Endothelial cell of umbilical vein (primary cell): Measurements from ENCODE around the gene SLC44A1. TPM values are rescaled to one million over a fixed set of nuclear protein-coding genes. Genes with fewer than 3 reads are reported as not detected.

Experiments used
- BruUV-seq: library from RNA; stranded (reverse); fragments of 400-500 nt; replicated peaks from 2 replicates; lab custom pipeline; 2021; lab: Mats Ljungman, UMichigan
- CTCF ChIA-PET: fragments of 300-600, 350-600 bp; sonication (Branson Sonifier 250); formaldehyde crosslinking; loops from one replicate; lab custom pipeline; 2021; ENCODE audit warnings: antibody characterized with exemption, inconsistent platforms; lab: Charles Lee
- POLR2A ChIA-PET: fragments of 300-600, 350-600 bp; sonication (Branson Sonifier 250); formaldehyde crosslinking; loops from one replicate; lab custom pipeline; 2021; ENCODE audit warnings: antibody characterized with exemption, inconsistent platforms; lab: Charles Lee
- DNase-seq: peaks from one replicate; pipeline ENCODE4 v3.0.0-alpha.2; 2011; ENCODE audit warnings: low read depth, low spot score
- FAIRE-seq: peaks from 2 replicates; lab custom pipeline; 2011; peaks lifted over from hg19 to GRCh38; lab: Jason Lieb, UNC
- H2AFZ ChIP-seq: 2 replicates; pipeline ENCODE4 v1.6.0; 2012; ENCODE audit warnings: low read depth, low read length, control low read depth, inconsistent platforms
- H3K27ac ChIP-seq: 2 replicates; pipeline ENCODE4 v1.5.1; 2011; ENCODE audit warnings: low read depth, mild to moderate bottlenecking, control low read depth, low read length, moderate library complexity; ENCODE audit not compliant: insufficient read depth
- H3K27me3 ChIP-seq, 2 experiments: 2 replicates each; pipeline versions ENCODE4 v1.6.0 to v1.6.1; 2011; ENCODE audit warnings: low read length in 2 of 2, mixed read lengths in 1 of 2; ENCODE audit not compliant: control insufficient read depth in 2 of 2, insufficient read depth in 2 of 2
- H3K36me3 ChIP-seq, 2 experiments: 2 replicates in 1 of 2; 3 replicates in 1 of 2; pipeline ENCODE4 v1.5.1; 2011; ENCODE audit warnings: low read length in 2 of 2, mild to moderate bottlenecking in 1 of 2, moderate library complexity in 1 of 2; ENCODE audit not compliant: control insufficient read depth in 2 of 2, insufficient read depth in 2 of 2; ENCODE audit errors: extremely low read depth in 1 of 2
- H3K4me1 ChIP-seq: 3 replicates; pipeline ENCODE4 v1.5.1; 2011; ENCODE audit warnings: mild to moderate bottlenecking, low read length; ENCODE audit not compliant: control insufficient read depth, insufficient read depth; ENCODE audit errors: extremely low read depth
- H3K4me2 ChIP-seq: 2 replicates; pipeline ENCODE4 v1.6.1; 2011; ENCODE audit warnings: low read length, control low read depth, mixed read lengths; ENCODE audit not compliant: insufficient read depth
- H3K4me3 ChIP-seq, 3 experiments: fragments of 200-600 bp in 1 of 3; sonication (generic), shearing (Covaris generic) in 1 of 3; replicated peaks in 1 of 3; 2 replicates each; pipeline ENCODE4 v1.5.1; 2011 to 2016; ENCODE audit warnings: control low read depth in 3 of 3, low read length in 3 of 3, mild to moderate bottlenecking in 2 of 3, inconsistent platforms in 1 of 3, low read depth in 1 of 3, moderate library complexity in 1 of 3; ENCODE audit not compliant: insufficient read depth in 1 of 3
- H3K79me2 ChIP-seq: 2 replicates; pipeline ENCODE4 v1.6.0; 2012; ENCODE audit warnings: low read length, inconsistent platforms; ENCODE audit not compliant: control insufficient read depth, insufficient read depth
- H3K9ac ChIP-seq: replicated peaks from 2 replicates; pipeline ENCODE3; 2011; ENCODE audit warnings: low read length, control low read depth; ENCODE audit not compliant: insufficient read depth; ENCODE audit errors: extremely low read depth
- H3K9me1 ChIP-seq: replicated peaks from 3 replicates; pipeline ENCODE4 v1.6.0; 2011; ENCODE audit warnings: mild to moderate bottlenecking, low read length; ENCODE audit not compliant: control insufficient read depth, insufficient read depth; ENCODE audit errors: extremely low read depth
- H3K9me3 ChIP-seq: replicated peaks from 2 replicates; pipeline ENCODE4 v1.5.1; 2012; ENCODE audit warnings: low read length, inconsistent platforms; ENCODE audit not compliant: control insufficient read depth, insufficient read depth
- H4K20me1 ChIP-seq: replicated peaks from 2 replicates; pipeline ENCODE3; 2011; ENCODE audit warnings: mild to moderate bottlenecking, low read length; ENCODE audit not compliant: control insufficient read depth, insufficient read depth; ENCODE audit errors: extremely low read depth
- EZH2 ChIP-seq: IDR thresholded peaks from 2 replicates; pipeline ENCODE4 v1.6.1; 2012; ENCODE audit warnings: borderline replicate concordance, low read depth, mild to moderate bottlenecking, moderate library complexity, low read length, inconsistent platforms; ENCODE audit not compliant: severe bottlenecking
- FOS ChIP-seq: IDR thresholded peaks from 2 replicates; pipeline ENCODE4 v1.6.1; 2011; ENCODE audit warnings: mild to moderate bottlenecking, low read length, moderate library complexity, borderline replicate concordance; ENCODE audit not compliant: insufficient read depth
- GATA2 ChIP-seq: IDR thresholded peaks from 2 replicates; pipeline ENCODE4 v1.7.0; 2011; ENCODE audit warnings: low read depth, mild to moderate bottlenecking, moderate library complexity, mixed read lengths, low read length; ENCODE audit not compliant: insufficient read length, insufficient read depth
- JUN ChIP-seq: IDR thresholded peaks from 2 replicates; pipeline ENCODE4 v1.6.1; 2011; ENCODE audit warnings: borderline replicate concordance, low read depth; ENCODE audit not compliant: insufficient read length, insufficient read depth
- MAX ChIP-seq: IDR thresholded peaks from 2 replicates; pipeline ENCODE4 v1.6.1; 2011; ENCODE audit not compliant: insufficient read depth, insufficient read length
- MYC ChIP-seq: IDR thresholded peaks from one replicate; pipeline ENCODE4 v1.6.1; 2011; ENCODE audit warnings: mild to moderate bottlenecking, low read depth, low read length
- POLR2A ChIP-seq: IDR thresholded peaks from 2 replicates; pipeline ENCODE4 v1.6.1; 2012; ENCODE audit warnings: low read depth, mild to moderate bottlenecking, control low read depth, low read length
- POLR2AphosphoS5 ChIP-seq: IDR thresholded peaks from 2 replicates; pipeline ENCODE4 v1.6.1; 2012; ENCODE audit warnings: low read depth, mild to moderate bottlenecking, control low read depth, low read length, moderate library complexity; ENCODE audit not compliant: insufficient read depth
- dilution Hi-C: fragments of 300-500 bp; cut with MboI; formaldehyde crosslinking; loops from one replicate; pipeline ENCODE4 v1.15.0; 2019; ENCODE audit warnings: low sequenced_read_pairs; ENCODE audit not compliant: extremely low pct_ligation_motif_present
- intact Hi-C: fragments of 100-400 bp; cut with micrococcal nuclease; formaldehyde crosslinking; loops from one replicate; pipeline ENCODE4 v1.10.0; 2022
- polyA plus RNA-seq, 4 experiments: library from polyadenylated mRNA; depleted of rRNA in 3 of 4; stranded (reverse) in 3 of 4; unstranded in 1 of 4; fragments of >200 nt; gene quantifications; 2 replicates each; pipeline versions ENCODE4 v1.2.1 to v1.2.3, GENCODE V29; 2011 to 2012; ENCODE audit warnings: missing spikeins in 1 of 4
- total RNA-seq: library from RNA; stranded (reverse); gene quantifications from 2 replicates; pipeline ENCODE4 v1.2.3, GENCODE V29; 2021
- TF ChIP-seq, protein P1 (sequence below), 2 donors: IDR thresholded peaks; 1 replicate in 1 of 2; 2 replicates in 1 of 2; pipeline ENCODE4 v1.5.1; 2011; ENCODE audit warnings: low read length in 2 of 2, mild to moderate bottlenecking in 2 of 2, moderate library complexity in 2 of 2, control low read depth in 1 of 2, inconsistent platforms in 1 of 2, low read depth in 1 of 2; ENCODE audit not compliant: insufficient read depth in 1 of 2; ENCODE audit errors: extremely low read depth in 1 of 2

The SLC44A1 gene
- total and polyA plus RNA-seq, 2 donors (not counting 3 experiments of a cell fraction or from before 2014, with no cell fraction given), result 16.1 to 37.7 TPM

- TF ChIP-seq, protein P1, sequence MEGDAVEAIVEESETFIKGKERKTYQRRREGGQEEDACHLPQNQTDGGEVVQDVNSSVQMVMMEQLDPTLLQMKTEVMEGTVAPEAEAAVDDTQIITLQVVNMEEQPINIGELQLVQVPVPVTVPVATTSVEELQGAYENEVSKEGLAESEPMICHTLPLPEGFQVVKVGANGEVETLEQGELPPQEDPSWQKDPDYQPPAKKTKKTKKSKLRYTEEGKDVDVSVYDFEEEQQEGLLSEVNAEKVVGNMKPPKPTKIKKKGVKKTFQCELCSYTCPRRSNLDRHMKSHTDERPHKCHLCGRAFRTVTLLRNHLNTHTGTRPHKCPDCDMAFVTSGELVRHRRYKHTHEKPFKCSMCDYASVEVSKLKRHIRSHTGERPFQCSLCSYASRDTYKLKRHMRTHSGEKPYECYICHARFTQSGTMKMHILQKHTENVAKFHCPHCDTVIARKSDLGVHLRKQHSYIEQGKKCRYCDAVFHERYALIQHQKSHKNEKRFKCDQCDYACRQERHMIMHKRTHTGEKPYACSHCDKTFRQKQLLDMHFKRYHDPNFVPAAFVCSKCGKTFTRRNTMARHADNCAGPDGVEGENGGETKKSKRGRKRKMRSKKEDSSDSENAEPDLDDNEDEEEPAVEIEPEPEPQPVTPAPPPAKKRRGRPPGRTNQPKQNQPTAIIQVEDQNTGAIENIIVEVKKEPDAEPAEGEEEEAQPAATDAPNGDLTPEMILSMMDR (IDR thresholded peaks at IDR 0.05; ENCODE audit: extremely low read depth in 1 of 2, insufficient read depth in 1 of 2, low read depth in 1 of 2, low read length in 2 of 2), result no peak
- TF ChIP-seq MAX, result no peak
- no peak for TF ChIP-seq JUN
- TF ChIP-seq MYC, result no peak
- TF ChIP-seq POLR2A, result no peak
- TF ChIP-seq FOS, result no peak
- TF ChIP-seq POLR2AphosphoS5, result no peak
- no peak for TF ChIP-seq GATA2
- no peak for TF ChIP-seq EZH2
- POLR2A ChIA-PET, result no interaction called here
- intact Hi-C loops, result loop anchor here (5.0 kb wide), 1 partner anchor 309 kb away; the partner anchor contains the start of gene FKTN
Measured at GRCh38 chr9:105248691-105249090, 4.2 kb downstream of the SLC44A1 start.

More at GRCh38 chr9:105248691-105249090, 4.2 kb downstream of the SLC44A1 start:
- peaks cover 15% of the 10 kb centered on the region for H3K79me2 ChIP-seq
- no peak overlapping the region for H3K27ac ChIP-seq
- no peaks in the 10 kb centered on the region for H3K9me3 ChIP-seq
- no peaks in the 10 kb centered on the region for H3K9me1 ChIP-seq
- no peak overlapping the region for H3K4me2 ChIP-seq
- no peak overlapping the region for H3K9ac ChIP-seq
- FAIRE-seq, result no peak
- no peak overlapping the region for H3K4me3 ChIP-seq
- DNase-seq, result no peak
- CTCF ChIA-PET, result interaction anchor here (2.3 kb wide), 1 partner anchor 11 kb away, joined by 6 read pairs; no protein-coding TSS in a partner anchor
- no peaks in the 10 kb centered on the region for H4K20me1 ChIP-seq
- H3K4me1 ChIP-seq, result peaks cover 11% of the 10 kb centered on the region
- H3K27me3 ChIP-seq, result no peaks in the 10 kb centered on the region
- no peaks in the 10 kb centered on the region for H3K36me3 ChIP-seq
- BruUV-seq, result no TSS peak
- H2AFZ ChIP-seq, result no peak overlapping the region
- dilution Hi-C loops, result no loop called here
